Anterior cingulate cortex (tissue), 58 donors: ENCODE measurements around the gene ANXA2.
A peak's percentile ranks its signal among the peaks of the same experiment; 100 is the strongest.
"Not testable (repeated sequence)": the region's sequence is repeated elsewhere in the genome, so short reads cannot be mapped to it uniquely, and the experiment has no call there.

Experiments
- DNase-seq, 58 donors: peaks; one replicate each; lab custom pipeline; 2025; lab: John Stamatoyannopoulos, UW

The ANXA2 gene

GRCh38 chr15:60347480-60348049 is 50.2 kb downstream of the ANXA2 start:
- no peak for DNase-seq

DNA sequence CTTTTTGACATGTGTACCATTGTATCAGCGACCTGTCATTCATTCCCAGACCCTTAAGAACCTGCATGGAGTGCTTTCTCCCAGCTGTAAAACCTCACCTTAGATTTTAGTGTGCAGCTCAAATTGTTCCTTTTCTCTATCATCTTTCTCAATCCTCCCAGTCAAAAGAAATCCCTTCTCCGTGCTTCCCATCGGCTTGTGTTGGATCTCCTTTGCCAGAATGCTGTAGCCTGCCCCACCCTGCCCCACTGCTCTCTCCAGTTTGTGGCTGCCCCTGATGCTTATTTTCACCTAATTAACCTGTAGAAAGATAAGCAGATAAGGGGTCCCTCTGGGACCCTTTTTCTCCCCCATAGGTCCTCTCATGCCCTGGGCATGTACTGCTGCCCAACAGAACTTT is 51.1 kb downstream of the ANXA2 start:
- no peak for DNase-seq

- no peak for DNase-seq
Measured at GRCh38 chr15:60346077-60346476, 51.7 kb downstream of the ANXA2 start.

GRCh38 chr15:60345598-60345997 is 52.2 kb downstream of the ANXA2 start:
- no peak for DNase-seq

- no peak for DNase-seq
Measured at GRCh38 chr15:60344987-60345386, 52.8 kb downstream of the ANXA2 start.

DNA sequence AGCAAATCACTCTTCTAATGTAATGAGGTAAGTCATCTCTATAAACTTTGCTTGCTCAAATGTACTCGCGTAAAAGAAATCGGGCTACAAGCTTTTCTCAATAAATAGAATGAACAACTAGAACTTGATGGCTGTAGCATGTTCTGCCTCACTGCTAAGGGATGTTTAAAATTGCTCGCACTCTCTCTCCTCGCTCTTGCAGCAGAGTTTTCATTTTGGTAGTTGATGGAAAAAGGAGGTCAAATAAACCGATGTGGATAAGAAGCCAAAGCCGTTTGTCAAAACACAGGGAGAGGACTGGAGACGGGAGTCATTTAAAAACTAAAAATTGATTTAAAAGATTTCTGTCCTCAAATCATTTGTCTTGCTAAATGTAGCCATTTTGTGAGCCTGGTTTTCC is 53.3 kb downstream of the ANXA2 start:
- DNase-seq = no peak

DNA sequence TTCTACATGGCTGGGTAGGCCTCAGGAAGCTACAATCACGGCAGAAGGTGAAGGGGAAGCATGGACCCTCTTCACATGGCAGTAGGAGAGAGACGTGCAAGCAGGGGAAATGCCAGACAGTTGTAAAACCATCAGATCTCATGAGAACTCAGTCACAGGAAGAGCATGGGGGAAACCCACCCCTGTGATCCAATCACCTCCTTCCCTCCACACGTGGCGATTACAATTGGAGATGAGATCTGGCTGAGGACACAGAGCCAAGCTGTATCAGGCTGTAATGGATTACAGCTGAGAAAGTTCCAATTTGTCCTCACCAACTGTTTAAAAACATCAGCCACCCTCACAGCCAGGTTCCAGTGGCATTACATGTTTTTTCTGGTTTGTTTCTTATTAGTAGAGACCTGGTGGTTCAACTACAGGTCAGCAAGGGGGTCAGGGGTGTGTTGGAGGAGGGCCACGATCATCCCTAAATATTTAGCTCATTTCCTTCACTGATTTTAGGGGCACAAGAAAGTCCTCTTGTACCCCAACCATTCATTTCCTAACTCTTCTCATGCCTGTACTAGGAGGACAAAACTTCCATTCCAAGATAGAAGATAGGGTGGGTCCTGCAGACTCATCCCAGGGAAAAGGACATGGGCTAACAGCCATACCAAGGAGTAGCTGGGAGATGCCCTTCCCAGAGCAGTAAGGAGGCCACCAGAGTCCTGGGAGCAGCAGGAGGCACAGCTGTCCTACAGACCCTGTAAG is 54.4 kb downstream of the ANXA2 start:
- no peak for DNase-seq

DNA sequence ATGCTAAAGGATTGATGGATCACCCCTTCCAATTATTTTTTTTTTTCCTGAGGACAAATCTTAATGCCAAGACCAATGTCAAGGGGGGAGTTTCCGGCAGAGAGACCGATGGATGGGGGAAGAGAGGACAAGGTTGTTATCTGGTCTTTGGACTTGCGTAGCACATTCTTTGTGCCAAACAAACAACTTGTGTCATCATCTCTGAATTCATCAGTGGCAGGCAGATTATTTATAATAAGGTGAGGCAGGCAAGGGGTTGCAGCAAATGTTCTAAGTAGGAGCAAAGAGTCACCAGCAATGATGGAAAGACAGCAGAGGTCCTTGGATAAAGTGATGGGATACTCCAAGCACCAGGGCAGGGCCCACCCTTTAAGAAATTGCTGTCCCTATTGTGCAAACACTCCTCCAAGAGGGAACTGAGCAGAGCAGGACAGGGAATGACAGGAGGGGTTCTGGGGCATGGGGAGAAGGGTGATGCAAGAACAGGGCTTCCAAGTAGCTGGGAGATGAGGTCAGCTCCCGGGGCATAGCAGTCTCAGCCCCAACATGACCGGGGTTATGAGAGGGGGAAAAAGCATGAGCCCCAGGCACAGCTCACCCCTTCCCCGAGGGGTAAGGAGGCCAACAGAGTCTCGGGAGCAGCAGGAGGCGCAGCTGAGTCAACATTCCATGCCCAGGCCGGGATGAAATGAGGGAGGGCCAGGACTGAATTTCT is 57.4 kb downstream of the ANXA2 start:
- DNase-seq = no peak

- DNase-seq = no peak
Measured at GRCh38 chr15:60339236-60339635, 58.5 kb downstream of the ANXA2 start.

- no peak for DNase-seq
Measured at GRCh38 chr15:60338810-60339209, 59.0 kb downstream of the ANXA2 start.

DNA sequence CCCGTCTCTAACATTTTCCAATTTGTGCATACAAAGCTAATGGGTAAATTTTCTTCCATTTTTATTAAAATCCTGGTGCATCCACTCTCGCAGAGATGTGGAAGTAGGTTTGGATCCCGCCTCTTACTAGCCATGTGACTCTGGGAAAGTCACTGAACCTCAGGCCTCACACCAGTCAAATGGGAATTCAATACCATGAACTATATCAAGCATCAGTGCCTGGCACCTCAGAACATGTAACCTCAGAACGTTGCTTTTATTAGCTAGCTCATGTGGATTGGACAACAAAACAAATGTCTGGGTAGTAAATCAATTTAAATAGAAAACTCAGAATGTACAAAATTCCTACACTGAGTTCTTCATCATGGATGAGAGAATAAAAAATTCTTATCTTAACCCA is 60.7 kb downstream of the ANXA2 start:
- DNase-seq = no peak

GRCh38 chr15:60335296-60335695 is 62.5 kb downstream of the ANXA2 start:
- not testable (repeated sequence) for DNase-seq

DNA sequence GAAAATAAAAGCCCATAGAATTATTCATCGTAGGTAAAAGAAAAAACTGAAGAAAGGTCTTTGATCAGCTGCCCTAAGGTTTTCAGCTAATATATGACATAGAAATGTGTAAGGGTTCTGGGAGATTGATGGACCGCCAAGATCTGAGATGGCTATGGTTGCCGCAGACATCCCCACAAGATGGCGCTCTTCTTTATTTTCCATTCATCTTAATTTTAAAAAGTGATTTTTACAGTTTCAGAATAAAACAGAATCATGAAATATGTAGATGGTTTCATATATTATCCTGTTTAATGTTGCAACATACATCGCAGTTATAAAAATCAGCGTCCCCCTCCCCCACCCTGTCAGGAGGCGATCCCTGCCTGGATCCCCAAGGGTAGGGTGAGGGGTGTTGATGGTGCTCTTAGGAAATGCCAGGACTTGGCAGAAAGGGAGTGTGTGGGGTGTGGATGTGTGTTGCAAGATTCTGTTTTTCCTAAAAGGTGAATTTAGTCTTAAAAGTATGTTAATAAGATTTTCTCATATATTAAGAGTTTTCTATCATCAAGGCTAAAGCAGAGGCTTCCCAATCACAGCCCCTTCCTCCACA is 68.8 kb downstream of the ANXA2 start:
- no peak for DNase-seq

DNA sequence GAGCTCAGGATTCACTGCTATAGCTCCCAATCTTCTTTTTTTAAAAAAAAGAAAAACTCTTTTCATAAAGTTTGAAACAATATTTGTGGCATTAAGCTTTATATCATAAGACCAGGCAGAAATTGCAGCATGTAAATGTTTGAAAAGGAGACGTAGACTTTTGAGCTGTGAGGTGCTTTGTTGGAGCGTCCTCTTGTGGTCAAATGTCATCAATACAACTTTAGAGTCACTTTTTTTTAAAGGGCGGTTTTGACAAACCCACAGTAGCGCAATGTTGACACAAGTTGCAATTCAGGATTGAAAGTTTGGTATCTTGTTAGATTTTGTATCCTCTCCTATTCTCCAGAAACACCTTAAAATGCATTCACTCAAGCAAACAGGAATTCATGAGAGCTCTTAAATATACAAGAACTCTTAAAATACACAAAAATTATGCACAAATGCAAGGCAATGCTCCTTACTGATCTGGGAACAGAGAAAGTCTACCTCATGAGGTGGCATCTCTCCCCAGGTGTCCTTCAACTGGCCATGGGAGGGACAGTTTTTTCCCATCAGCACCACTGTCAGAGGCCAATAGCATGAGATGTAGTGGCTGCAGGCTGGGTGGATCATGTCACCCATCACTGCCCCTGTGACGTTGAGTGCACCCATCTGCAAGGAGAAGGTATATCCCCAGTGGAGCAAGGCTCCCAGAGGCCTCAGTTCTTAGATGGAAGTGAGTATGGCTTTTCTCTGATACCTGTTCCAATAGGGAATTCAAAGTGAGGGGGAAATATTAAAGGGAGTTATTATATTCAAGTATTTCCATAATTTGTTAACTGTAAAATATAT is 70.7 kb downstream of the ANXA2 start:
- DNase-seq = peak in 7 of 58 donors; percentile 1 to 23 (median 10)

DNA sequence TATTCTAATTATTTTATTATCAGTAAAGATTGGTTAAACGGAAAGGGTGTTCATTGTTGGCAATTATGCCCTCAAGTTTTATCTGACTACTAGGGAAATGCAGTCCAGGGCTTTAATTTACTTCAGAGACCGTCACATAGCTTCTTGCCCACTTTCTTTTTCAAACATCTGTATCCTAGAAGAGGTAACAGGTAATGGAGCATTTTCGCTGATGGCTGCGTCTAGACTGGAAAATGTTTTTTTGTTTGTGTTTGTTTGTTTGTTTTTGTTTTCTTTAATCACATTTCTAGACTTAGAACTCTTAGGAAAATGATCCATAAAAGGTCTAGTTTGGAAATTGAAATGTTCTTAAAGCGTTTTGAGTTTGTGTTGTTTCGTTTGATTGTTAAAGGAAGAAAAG is 71.4 kb downstream of the ANXA2 start:
- no peak for DNase-seq

- DNase-seq = no peak
Measured at GRCh38 chr15:60325905-60326304, 71.9 kb downstream of the ANXA2 start.

- no peak for DNase-seq
Measured at GRCh38 chr15:60324706-60325438, 72.9 kb downstream of the ANXA2 start.

- no peak for DNase-seq
Measured at GRCh38 chr15:60323322-60323721, 74.5 kb downstream of the ANXA2 start.

- DNase-seq = no peak
Measured at GRCh38 chr15:60320365-60320764, 77.4 kb downstream of the ANXA2 start.
